HG03095 (cell line): ENCODE measurements around the gene NADK.
"Not testable (repeated sequence)": the region's sequence is repeated elsewhere in the genome, so short reads cannot be mapped to it uniquely, and the experiment has no call there.

ENCODE experiments used
- ATAC-seq: cut with Tn5 transposase; IDR thresholded peaks from one replicate; pipeline ENCODE4 v1.9.1; 2021; ENCODE audit warnings: moderate library complexity; ENCODE audit not compliant: unreplicated experiment

Gene NADK

GRCh38 chr1:1749941-1750340 is 28.3 kb downstream of the NADK start:
- not testable (repeated sequence) for ATAC-seq

GRCh38 chr1:1748686-1749321 is 29.5 kb downstream of the NADK start:
- no peak for ATAC-seq

- peak; percentile 70 for ATAC-seq
These were observed 31.7 kb downstream of the NADK start for GRCh38 chr1:1746566-1746909.

GRCh38 chr1:1745651-1746565 is 32.4 kb downstream of the NADK start:
- peak; percentile 66 for ATAC-seq

GRCh38 chr1:1742529-1742928 is 35.7 kb downstream of the NADK start:
- ATAC-seq: not testable (repeated sequence)

- ATAC-seq: not testable (repeated sequence)
These were observed 37.3 kb downstream of the NADK start for GRCh38 chr1:1741013-1741412.

- ATAC-seq: not testable (repeated sequence)
These were observed 39.4 kb downstream of the NADK start for GRCh38 chr1:1738799-1739337.

GRCh38 chr1:1737675-1738590 is 40.3 kb downstream of the NADK start:
- not testable (repeated sequence) for ATAC-seq

GRCh38 chr1:1732381-1732780 is 45.9 kb downstream of the NADK start:
- ATAC-seq: no peak

GRCh38 chr1:1730870-1731269 is 47.4 kb downstream of the NADK start:
- ATAC-seq: no peak

GRCh38 chr1:1730230-1730629 is 48.0 kb downstream of the NADK start:
- ATAC-seq: not testable (repeated sequence)

- ATAC-seq: not testable (repeated sequence)
These were observed 49.0 kb downstream of the NADK start for GRCh38 chr1:1729116-1729816.

- not testable (repeated sequence) for ATAC-seq
These were observed 49.8 kb downstream of the NADK start for GRCh38 chr1:1728308-1729005.

- ATAC-seq: not testable (repeated sequence)
These were observed 51.1 kb downstream of the NADK start for GRCh38 chr1:1727131-1727651.

- not testable (repeated sequence) for ATAC-seq
These were observed 52.2 kb downstream of the NADK start for GRCh38 chr1:1726088-1726487.

GRCh38 chr1:1724035-1724864 is 54.0 kb downstream of the NADK start, which contains the start of gene CDK11A:
Gene CDK11A, minus strand, starts transcription at chr1:1724357. Its CDS starts 1,539 bp downstream, at chr1:1722818.
- ATAC-seq: peak; percentile 92

GRCh38 chr1:1721201-1721600 is 57.1 kb downstream of the NADK start:
- ATAC-seq: no peak

- ATAC-seq: not testable (repeated sequence)
These were observed 63.0 kb downstream of the NADK start for GRCh38 chr1:1715109-1715883.
